Renal pelvis (tissue), 4 donors: ENCODE results near the gene RHOXF1. TPM values are rescaled to one million over a fixed set of nuclear protein-coding genes. Genes with fewer than 3 reads are reported as not detected.
"Not testable (repeated sequence)": the region's sequence is repeated elsewhere in the genome, so short reads cannot be mapped to it uniquely, and the experiment has no call there.

Experiments
- DNase-seq: peaks from one replicate; pipeline ENCODE4 v3.0.0-alpha.2; 2013
- polyA plus RNA-seq, 3 donors: library from polyadenylated mRNA; unstranded; fragments of 120-200 nt; gene quantifications; one replicate each; pipeline ENCODE4 v1.2.1, GENCODE V29; 2013; ENCODE audit not compliant: insufficient read length in 3 of 3

The RHOXF1 gene
- polyA plus RNA-seq, 3 donors: 0.19 to 3.6 (median 3.5) TPM

DNA sequence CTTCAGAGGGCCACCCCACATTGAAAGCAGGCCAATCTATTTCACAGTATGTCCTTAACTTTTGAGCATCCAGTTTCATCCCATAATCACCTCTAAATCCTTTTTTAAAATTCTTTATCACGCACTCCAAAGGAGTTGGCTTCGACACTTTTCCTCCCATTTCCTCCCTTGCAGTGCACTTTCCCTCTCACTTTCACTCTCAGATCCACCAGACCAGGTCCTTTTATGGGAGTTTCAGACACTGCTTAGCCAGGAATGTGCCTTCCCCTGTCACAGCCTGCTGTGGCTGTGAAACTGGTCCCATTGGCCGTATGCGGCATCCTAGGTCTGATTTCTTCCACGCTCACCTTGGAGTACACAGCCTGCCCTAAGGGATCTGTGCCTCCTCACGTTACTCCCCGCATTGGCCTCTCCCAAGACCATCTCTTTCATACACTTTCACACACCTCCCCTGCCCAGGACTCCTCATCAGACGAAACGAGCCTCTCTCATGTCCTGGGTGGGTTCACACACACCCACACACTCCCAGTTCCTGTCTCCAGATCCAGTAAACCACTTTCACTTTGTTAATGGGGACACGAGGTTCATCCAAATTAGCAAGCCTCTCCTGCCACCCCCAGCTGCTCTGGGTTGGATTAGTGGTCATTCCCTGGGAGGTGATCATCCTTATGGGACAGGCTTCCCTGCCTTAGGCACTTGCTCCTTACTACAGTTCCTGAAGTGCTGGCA, 28.3 kb downstream of the RHOXF1 start:
- DNase-seq: no peak

DNA sequence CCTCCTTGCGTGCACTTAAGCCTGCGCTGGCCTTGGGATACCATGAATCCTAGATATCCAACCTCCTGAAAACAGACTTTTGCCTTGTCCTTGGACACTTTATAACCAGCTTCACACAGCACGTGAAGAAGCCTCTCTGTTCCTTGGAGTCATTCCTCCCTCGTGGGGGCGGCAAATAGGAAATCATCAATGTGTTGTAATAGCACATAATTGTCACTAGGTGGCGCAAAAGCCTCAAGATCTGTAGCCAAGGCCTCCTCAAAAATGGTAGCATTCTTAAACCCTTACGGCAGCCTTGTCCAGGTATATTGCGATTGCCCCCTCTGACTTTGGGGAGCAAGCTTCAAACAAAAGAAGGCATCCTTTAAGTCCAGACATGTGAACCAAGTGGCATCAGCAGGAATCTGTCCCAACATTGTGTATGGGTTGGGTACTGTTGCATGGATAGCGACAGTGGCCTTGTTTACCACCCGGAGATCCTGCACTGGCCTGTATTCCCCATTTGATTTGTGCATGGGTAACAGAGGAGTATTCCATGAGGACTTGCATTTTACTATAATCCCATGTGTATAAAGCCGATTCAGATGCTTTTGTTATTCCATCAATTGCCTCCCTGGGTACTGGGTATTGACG, 30.0 kb downstream of the RHOXF1 start:
- not testable (repeated sequence) for DNase-seq

DNA sequence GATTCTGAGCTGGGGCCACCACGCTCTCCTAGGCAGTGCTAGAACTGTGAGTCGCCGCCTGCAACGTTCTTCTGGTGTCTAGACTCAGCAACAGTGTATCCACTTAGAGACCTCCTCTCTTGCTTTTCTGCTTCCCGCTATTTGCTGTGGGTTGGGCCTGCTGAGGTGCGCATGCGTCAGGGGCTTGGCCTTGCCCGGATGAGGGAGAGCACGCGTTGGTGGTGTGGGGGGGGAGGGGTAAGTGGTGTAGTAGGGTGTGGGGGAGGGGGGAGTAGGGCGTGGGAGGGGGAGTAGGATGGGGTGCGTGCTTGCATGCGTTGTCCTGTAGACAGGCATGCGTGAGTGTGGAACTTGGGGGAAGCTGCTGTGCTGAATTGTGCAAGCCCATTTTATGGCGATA, 38.1 kb downstream of the RHOXF1 start, which contains the start of gene RHOXF2B:
TSS of gene RHOXF2B (minus strand) at position 101 of the 400 bp plus-strand sequence. CDS start 138 bp downstream, outside the sequence.
- not testable (repeated sequence) for DNase-seq

DNA sequence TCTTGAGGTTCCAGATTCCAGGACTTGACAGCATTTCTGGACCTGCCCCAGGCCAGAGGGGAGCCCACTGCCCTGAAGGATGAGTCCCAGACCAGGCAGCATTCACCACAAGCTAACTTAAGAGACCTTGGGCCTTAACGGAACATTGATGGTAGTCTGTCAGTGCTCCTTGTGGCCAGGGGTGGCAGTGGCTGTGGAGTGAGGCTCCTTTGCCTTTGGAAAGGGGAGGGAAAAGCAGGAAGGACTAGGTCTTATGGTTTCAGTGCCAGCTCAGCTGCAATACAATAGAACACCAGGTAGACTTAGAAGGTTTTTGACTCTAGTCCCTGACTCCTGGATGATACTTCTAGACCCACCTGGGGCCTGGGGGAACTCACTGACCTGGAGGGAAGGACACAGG, 49.5 kb downstream of the RHOXF1 start:
- DNase-seq: not testable (repeated sequence)

Other genes with a start within 250 kb of the RHOXF1 start
- gene RNF113A, start 244.2 kb downstream of the RHOXF1 start, polyA plus RNA-seq: 10 to 100 TPM; 11.7 to 13.5 (median 12.8) TPM
- gene NDUFA1, start 244.1 kb downstream of the RHOXF1 start, polyA plus RNA-seq: 100 to 1,000 TPM; 127 to 144 (median 134) TPM
- gene AKAP14, start 220.0 kb downstream of the RHOXF1 start, polyA plus RNA-seq: under 1 TPM in 2 of 3 donors, not detected in 1; 0.14 to 0.29 TPM
- gene NKAP, start 172.2 kb downstream of the RHOXF1 start, polyA plus RNA-seq: 10 to 100 TPM; 12.5 to 14.7 (median 14.6) TPM
- under 1 TPM in 1 of 3 donors, not detected in 2; 0.21 TPM for gene RHOXF2B, start 38.2 kb downstream of the RHOXF1 start, polyA plus RNA-seq
- under 1 TPM in 1 of 3 donors, not detected in 2; 0.13 TPM for gene RHOXF2, start 42.7 kb upstream of the RHOXF1 start, polyA plus RNA-seq
- gene ZBTB33, start 134.9 kb upstream of the RHOXF1 start, polyA plus RNA-seq: 10 to 100 TPM; 23.5 to 25.6 (median 23.8) TPM
- under 1 TPM; 0.21 to 0.30 (median 0.25) TPM for gene TMEM255A, start 195.5 kb upstream of the RHOXF1 start, polyA plus RNA-seq
- under 1 TPM in 1 of 3 donors, not detected in 2; 0.19 TPM for gene ATP1B4, start 246.2 kb upstream of the RHOXF1 start, polyA plus RNA-seq